Mesendoderm (in vitro differentiated cells): ENCODE measurements around the gene IL15RA.

Experiments used
- DNase-seq: peaks from one replicate; pipeline ENCODE4 v3.0.0; 2013
- H2AK5ac ChIP-seq: 2 replicates; pipeline ENCODE4 v1.6.1; 2013; ENCODE audit warnings: low read length, inconsistent platforms
- H2BK120ac ChIP-seq: 2 replicates; pipeline ENCODE4 v1.6.1; 2013; ENCODE audit warnings: low read depth, mild to moderate bottlenecking, low read length, moderate library complexity, mixed read lengths
- H2BK15ac ChIP-seq: replicated peaks from 2 replicates; pipeline ENCODE4 v1.6.1; 2013; ENCODE audit warnings: low read depth, mild to moderate bottlenecking, moderate library complexity
- H2BK5ac ChIP-seq: 2 replicates; pipeline ENCODE4 v1.6.1; 2013; ENCODE audit warnings: low read length, inconsistent platforms
- H3K18ac ChIP-seq: 2 replicates; pipeline ENCODE4 v1.6.1; 2013; ENCODE audit warnings: mild to moderate bottlenecking, low read length, mixed read lengths
- H3K23ac ChIP-seq: one replicate; pipeline ENCODE4 v1.6.1; 2013; ENCODE audit warnings: low read length
- H3K27ac ChIP-seq: 2 replicates; pipeline ENCODE4 v1.5.1; 2013; ENCODE audit warnings: low read depth, mild to moderate bottlenecking, inconsistent platforms, low read length, moderate library complexity
- H3K27me3 ChIP-seq: 2 replicates; pipeline ENCODE4 v1.6.1; 2013; ENCODE audit warnings: low read length, control low read depth, mild to moderate bottlenecking, inconsistent platforms; ENCODE audit not compliant: insufficient read depth, poor library complexity
- H3K36me3 ChIP-seq: 2 replicates; pipeline ENCODE4 v1.6.1; 2013; ENCODE audit warnings: low read length, inconsistent platforms; ENCODE audit not compliant: control insufficient read depth, insufficient read depth
- H3K4ac ChIP-seq: one replicate; pipeline ENCODE4 v1.6.1; 2013; ENCODE audit warnings: low read depth, mild to moderate bottlenecking, low read length, moderate library complexity
- H3K4me1 ChIP-seq: 2 replicates; pipeline ENCODE4 v1.6.1; 2013; ENCODE audit warnings: low read depth, low read length, inconsistent platforms; ENCODE audit not compliant: control insufficient read depth
- H3K4me2 ChIP-seq: 2 replicates; pipeline ENCODE4 v1.6.1; 2013; ENCODE audit warnings: low read length
- H3K4me3 ChIP-seq: 2 replicates; pipeline ENCODE4 v1.5.1; 2013; ENCODE audit warnings: mild to moderate bottlenecking, low read length
- H3K56ac ChIP-seq: one replicate; pipeline ENCODE4 v1.6.1; 2013; ENCODE audit warnings: low read length
- H3K79me1 ChIP-seq: 2 replicates; pipeline ENCODE4 v1.6.1; 2013; ENCODE audit warnings: low read length, inconsistent platforms
- H3K79me2 ChIP-seq: 2 replicates; pipeline ENCODE4 v1.6.1; 2013; ENCODE audit warnings: mild to moderate bottlenecking, low read length; ENCODE audit not compliant: control insufficient read depth, insufficient read depth
- H3K9ac ChIP-seq: 2 replicates; pipeline ENCODE4 v1.6.1; 2013; ENCODE audit warnings: low read length, inconsistent platforms
- H4K5ac ChIP-seq: one replicate; pipeline ENCODE4 v1.6.1; 2013; ENCODE audit warnings: low read length
- H4K8ac ChIP-seq: one replicate; pipeline ENCODE4 v1.6.1; 2013; ENCODE audit warnings: low read depth, mild to moderate bottlenecking, control low read depth, low read length, moderate library complexity
- WGBS: extraction: QIAGEN DNeasy Blood & Tissue Kit; methylation state at CpG from one replicate; pipeline ENCODE4 v1.1.7; 2013; ENCODE audit warnings: low lambda C conversion rate, missing lambda C conversion rate; ENCODE audit not compliant: insufficient coverage; ENCODE audit errors: extremely low coverage; 5-methylcytosine and 5-hydroxymethylcytosine counted together

The IL15RA gene

GRCh38 chr10:5991708-5992107, 14.4 kb upstream of the IL15RA start:
- no peak overlapping the region for H3K18ac ChIP-seq
- no peak overlapping the region for H3K9ac ChIP-seq
- H2BK5ac ChIP-seq: no peak overlapping the region
- H3K79me1 ChIP-seq: no peaks in the 10 kb centered on the region
- no peak overlapping the region for H3K4me2 ChIP-seq
- H3K36me3 ChIP-seq: no peaks in the 10 kb centered on the region
- no peak overlapping the region for H2BK15ac ChIP-seq
- H4K8ac ChIP-seq: no peak overlapping the region
- H3K4ac ChIP-seq: no peak overlapping the region
- no peak overlapping the region for H3K56ac ChIP-seq
- H3K27ac ChIP-seq: no peak overlapping the region
- no peaks in the 10 kb centered on the region for H3K4me1 ChIP-seq
- no peak overlapping the region for H2AK5ac ChIP-seq
- H4K5ac ChIP-seq: no peak overlapping the region
- H2BK120ac ChIP-seq: no peak overlapping the region
- H3K27me3 ChIP-seq: no peaks in the 10 kb centered on the region
- no peaks in the 10 kb centered on the region for H3K79me2 ChIP-seq
- no peak overlapping the region for H3K23ac ChIP-seq
- H3K4me3 ChIP-seq: no peak overlapping the region
- DNase-seq: no peak

DNA sequence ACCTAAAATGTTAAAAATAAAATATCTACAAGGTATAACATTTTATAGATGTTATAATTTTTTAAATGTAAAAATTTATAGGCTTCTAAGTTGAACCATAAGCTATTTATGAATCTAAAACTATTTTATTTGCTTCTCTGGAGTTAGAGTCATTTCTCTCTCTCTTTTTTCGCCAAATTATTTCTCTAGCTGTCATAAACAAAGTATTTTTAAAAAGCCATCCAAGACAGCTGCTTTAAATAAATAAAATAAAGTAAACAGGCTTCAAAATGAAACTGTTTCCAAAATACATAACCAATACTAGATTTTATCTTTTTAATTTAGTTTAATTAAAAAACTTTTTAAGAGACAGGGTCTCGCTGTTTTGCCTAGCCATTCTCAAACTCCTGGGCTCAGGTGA, 12.4 kb upstream of the IL15RA start:
- no peak overlapping the region for H3K56ac ChIP-seq
- H4K8ac ChIP-seq: no peak overlapping the region
- H3K79me2 ChIP-seq: no peaks in the 10 kb centered on the region
- no peaks in the 10 kb centered on the region for H3K27me3 ChIP-seq
- H4K5ac ChIP-seq: no peak overlapping the region
- no peak overlapping the region for H3K4ac ChIP-seq
- no peak overlapping the region for H3K4me3 ChIP-seq
- no peak overlapping the region for H2AK5ac ChIP-seq
- H2BK15ac ChIP-seq: no peak overlapping the region
- no peaks in the 10 kb centered on the region for H3K4me1 ChIP-seq
- no peak for DNase-seq
- no peak overlapping the region for H3K4me2 ChIP-seq
- H3K18ac ChIP-seq: no peak overlapping the region
- H3K36me3 ChIP-seq: no peaks in the 10 kb centered on the region
- H2BK5ac ChIP-seq: no peak overlapping the region
- H3K27ac ChIP-seq: no peak overlapping the region
- H3K23ac ChIP-seq: no peak overlapping the region
- no peak overlapping the region for H3K9ac ChIP-seq
- WGBS: no CpG with 5 or more reads among the region's 2 CpGs
- no peak overlapping the region for H2BK120ac ChIP-seq
- H3K79me1 ChIP-seq: no peaks in the 10 kb centered on the region

DNA sequence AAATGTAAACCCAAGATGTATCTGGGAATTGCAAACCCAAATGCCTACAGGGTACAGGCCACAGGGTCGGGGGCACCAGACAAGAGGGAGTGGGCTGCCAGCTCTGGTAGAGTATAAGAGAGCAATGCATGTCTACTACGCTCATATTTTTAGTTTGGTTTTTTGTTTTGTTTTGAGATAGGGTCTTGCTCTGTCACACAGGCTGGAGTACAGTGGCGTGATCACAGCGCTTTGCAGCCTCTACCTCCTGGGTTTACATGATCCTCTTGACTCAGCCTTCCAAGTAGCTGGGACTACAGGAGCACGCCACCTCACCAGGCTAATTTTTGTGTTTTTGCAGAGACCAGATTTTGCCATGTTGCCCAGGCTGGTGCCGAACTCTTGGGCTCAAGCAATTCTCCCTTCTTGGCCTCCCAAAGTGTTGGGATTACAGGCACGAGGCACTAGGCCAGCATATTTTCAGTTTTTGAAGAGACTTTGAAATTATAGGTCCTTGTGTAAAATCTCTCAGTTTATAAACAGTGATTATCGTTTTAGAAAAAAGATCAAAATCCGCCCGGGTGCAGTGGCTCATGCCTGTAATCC, 11.1 kb upstream of the IL15RA start:
- no peaks in the 10 kb centered on the region for H3K27me3 ChIP-seq
- H2BK15ac ChIP-seq: no peak overlapping the region
- H3K18ac ChIP-seq: no peak overlapping the region
- H4K8ac ChIP-seq: no peak overlapping the region
- no peaks in the 10 kb centered on the region for H3K36me3 ChIP-seq
- no CpG with 5 or more reads among the region's 10 CpGs for WGBS
- no peak overlapping the region for H3K4me2 ChIP-seq
- no peak overlapping the region for H3K56ac ChIP-seq
- no peak overlapping the region for H4K5ac ChIP-seq
- no peak overlapping the region for H2BK120ac ChIP-seq
- no peaks in the 10 kb centered on the region for H3K79me2 ChIP-seq
- H2BK5ac ChIP-seq: no peak overlapping the region
- no peak overlapping the region for H2AK5ac ChIP-seq
- H3K79me1 ChIP-seq: no peaks in the 10 kb centered on the region
- no peak overlapping the region for H3K27ac ChIP-seq
- H3K9ac ChIP-seq: no peak overlapping the region
- no peak for DNase-seq
- H3K4ac ChIP-seq: no peak overlapping the region
- no peaks in the 10 kb centered on the region for H3K4me1 ChIP-seq
- H3K23ac ChIP-seq: no peak overlapping the region
- H3K4me3 ChIP-seq: no peak overlapping the region

- no peaks in the 10 kb centered on the region for H3K79me1 ChIP-seq
- no peaks in the 10 kb centered on the region for H3K27me3 ChIP-seq
- no peaks in the 10 kb centered on the region for H3K4me1 ChIP-seq
- H3K56ac ChIP-seq: no peak overlapping the region
- H3K18ac ChIP-seq: no peak overlapping the region
- H3K4me3 ChIP-seq: no peak overlapping the region
- no peak overlapping the region for H3K27ac ChIP-seq
- no peak overlapping the region for H4K5ac ChIP-seq
- no peak for DNase-seq
- H3K36me3 ChIP-seq: no peaks in the 10 kb centered on the region
- H2AK5ac ChIP-seq: no peak overlapping the region
- no peak overlapping the region for H2BK5ac ChIP-seq
- H4K8ac ChIP-seq: no peak overlapping the region
- H3K79me2 ChIP-seq: no peaks in the 10 kb centered on the region
- H3K4ac ChIP-seq: no peak overlapping the region
- H3K23ac ChIP-seq: no peak overlapping the region
- no peak overlapping the region for H3K4me2 ChIP-seq
- no CpG with 5 or more reads among the region's 4 CpGs for WGBS
- H2BK15ac ChIP-seq: no peak overlapping the region
- H3K9ac ChIP-seq: no peak overlapping the region
- no peak overlapping the region for H2BK120ac ChIP-seq
These were observed 10.4 kb upstream of the IL15RA start for GRCh38 chr10:5987747-5988146.

GRCh38 chr10:5985029-5985428, 7.7 kb upstream of the IL15RA start:
- Histone ChIP-seq H3K27ac (no peak overlapping the region), H3K36me3 (no peaks in the 10 kb centered on the region), H3K4ac (no peak overlapping the region), H3K23ac (no peak overlapping the region), H2AK5ac (no peak overlapping the region), H3K9ac (no peak overlapping the region), H2BK15ac (no peak overlapping the region), H4K8ac (no peak overlapping the region), H3K18ac (no peak overlapping the region), H2BK5ac (no peak overlapping the region), H3K79me1 (no peaks in the 10 kb centered on the region), H4K5ac (no peak overlapping the region), H3K4me1 (no peaks in the 10 kb centered on the region), H3K56ac (no peak overlapping the region), H2BK120ac (no peak overlapping the region), H3K4me3 (no peak overlapping the region), H3K27me3 (no peaks in the 10 kb centered on the region), H3K79me2 (no peaks in the 10 kb centered on the region), H3K4me2 (no peak overlapping the region)
- no peak for DNase-seq
- WGBS: no CpG with 5 or more reads among the region's 5 CpGs

- H4K5ac ChIP-seq: no peak overlapping the region
- H3K18ac ChIP-seq: no peak overlapping the region
- H3K4me3 ChIP-seq: no peak overlapping the region
- no peak overlapping the region for H2BK15ac ChIP-seq
- no peak overlapping the region for H3K23ac ChIP-seq
- no peak overlapping the region for H4K8ac ChIP-seq
- H3K27me3 ChIP-seq: no peaks in the 10 kb centered on the region
- H2AK5ac ChIP-seq: no peak overlapping the region
- H3K79me2 ChIP-seq: no peaks in the 10 kb centered on the region
- H3K56ac ChIP-seq: no peak overlapping the region
- H2BK120ac ChIP-seq: no peak overlapping the region
- no peaks in the 10 kb centered on the region for H3K4me1 ChIP-seq
- no CpG with 5 or more reads among the region's 9 CpGs for WGBS
- no peak overlapping the region for H3K4ac ChIP-seq
- H3K36me3 ChIP-seq: no peaks in the 10 kb centered on the region
- DNase-seq: no peak
- H3K79me1 ChIP-seq: no peaks in the 10 kb centered on the region
- H2BK5ac ChIP-seq: no peak overlapping the region
- H3K9ac ChIP-seq: no peak overlapping the region
- H3K27ac ChIP-seq: no peak overlapping the region
- H3K4me2 ChIP-seq: no peak overlapping the region
These were observed 6.4 kb upstream of the IL15RA start for GRCh38 chr10:5983774-5984173.
